ENCODE data around the gene ATN1.

DNA sequence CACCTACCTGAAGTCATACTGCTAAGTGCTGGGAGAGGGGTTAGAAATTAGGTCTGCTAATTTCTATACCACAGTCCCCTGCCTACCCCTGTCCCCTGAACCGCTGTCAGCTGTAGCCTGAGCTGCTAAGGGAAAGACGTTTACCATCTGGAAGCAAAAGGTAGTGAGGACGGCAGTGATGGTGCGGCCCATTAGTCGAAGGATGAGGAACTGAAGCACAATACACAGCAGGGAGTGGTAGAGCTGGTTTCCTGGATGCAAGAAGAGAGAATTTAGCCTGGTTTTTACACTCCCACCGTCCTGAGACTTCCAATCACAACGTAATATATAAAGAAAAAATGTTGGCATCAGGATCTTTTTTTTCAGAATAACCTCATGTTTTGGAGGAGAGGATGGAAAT is 54.8 kb downstream of the ATN1 start:
- TF ChIP-seq CTCF (IDR thresholded peaks at IDR 0.05) (no peak), EZH2 (IDR thresholded peaks at IDR 0.05) (no peak), EZH2phosphoT487 (IDR thresholded peaks at IDR 0.05) (no peak)

All from neural progenitor cell (in vitro differentiated cells).